Stomach (tissue), 9 donors: Measurements from ENCODE around the gene GCAT. TPM values are rescaled to one million over a fixed set of nuclear protein-coding genes. Genes with fewer than 3 reads are reported as not detected.

Source experiments
- DNase-seq, 2 donors: peaks; one replicate each; pipeline versions ENCODE4 v3.0.0 to v3.0.0-alpha.2; 2013 to 2019
- H3K27ac ChIP-seq, 5 donors: fragments of 200-600 bp in 4 of 5; sonication (generic) in 4 of 5; one replicate each; pipeline ENCODE4 v1.5.1; 2013 to 2019; ENCODE audit warnings: mild to moderate bottlenecking in 1 of 5, moderate library complexity in 1 of 5
- H3K27me3 ChIP-seq, 3 donors: fragments of 200-600 bp; sonication (generic); one replicate each; pipeline ENCODE4 v1.5.1; 2017 to 2019; ENCODE audit warnings: mixed run types in 1 of 3
- H3K36me3 ChIP-seq, 4 donors: fragments of 200-600 bp; sonication (generic); 1 replicate in 3 of 4; 2 replicates in 1 of 4; pipeline ENCODE4 v1.5.1; 2016 to 2019
- H3K4me1 ChIP-seq, 4 donors: fragments of 200-600 bp; sonication (generic); one replicate each; pipeline ENCODE4 v1.5.1; 2016 to 2019
- H3K4me3 ChIP-seq, 4 donors: fragments of 200-600 bp; sonication (generic) in 3 of 4; one replicate each; pipeline ENCODE4 v1.5.1; 2016 to 2019; ENCODE audit warnings: mild to moderate bottlenecking in 1 of 4
- H3K9me3 ChIP-seq, 4 donors: fragments of 200-600 bp; sonication (generic); one replicate each; pipeline ENCODE4 v1.5.1; 2016 to 2019
- EP300 ChIP-seq: sonication (generic); formaldehyde crosslinking; IDR thresholded peaks from one replicate; pipeline ENCODE4 v1.6.1; 2017; ENCODE audit warnings: antibody characterized with exemption
- POLR2A ChIP-seq, 4 donors: fragments of 450-650 bp; IDR thresholded peaks; one replicate each; pipeline ENCODE4 v1.6.1; 2016; ENCODE audit warnings: antibody characterized with exemption in 4 of 4, control low read depth in 2 of 4, mild to moderate bottlenecking in 1 of 4, moderate library complexity in 1 of 4
- POLR2AphosphoS5 ChIP-seq, 3 donors: sonication (generic); formaldehyde crosslinking; IDR thresholded peaks; one replicate each; pipeline ENCODE4 v1.6.1; 2016; ENCODE audit warnings: antibody characterized with exemption in 3 of 3
- WGBS, 5 donors: extraction: QIAGEN DNeasy Blood & Tissue Kit in 3 of 5; methylation state at CpG; one replicate each; pipeline versions ENCODE4 v1.1.5 to v1.1.7; 2013 to 2018; 5-methylcytosine and 5-hydroxymethylcytosine counted together
- intact Hi-C: fragments of 100-400 bp; cut with DNase I; formaldehyde crosslinking; loops from one replicate; pipeline ENCODE4 v1.15.1; 2023; ENCODE audit warnings: low total_unique reads
- polyA plus RNA-seq, 3 donors: library from polyadenylated mRNA; stranded (reverse); fragments of 200-250 nt; gene quantifications; one replicate each; pipeline ENCODE4 v1.2.3, GENCODE V29; 2013
- small RNA-seq, 4 donors: library from RNA; depleted of rRNA; stranded (forward); fragments of <200 nt; gene quantifications; one replicate each; pipeline ENCODE3, GENCODE V24; 2016
- total RNA-seq, 5 donors: library from RNA; depleted of rRNA; stranded (reverse); fragments of >200 nt; gene quantifications; one replicate each; pipeline versions ENCODE4 v1.1.0 to v1.2.3, GENCODE V29; 2014 to 2016
- TF ChIP-seq, protein P1 (sequence below), 7 experiments: fragments of 450-650 bp in 4 of 7; fragments of 200-600 bp in 3 of 7; sonication (generic) in 3 of 7; IDR thresholded peaks; one replicate each; pipeline ENCODE4 v1.5.1; 2016 to 2019; ENCODE audit warnings: antibody characterized with exemption in 7 of 7, control low read depth in 2 of 7, mild to moderate bottlenecking in 1 of 7
- donor health status: healthy with polysubstance abuse.
- donor health status: Bipolar disorder and iron deficiency.
- donor health status: healthy.

GCAT gene
- total and polyA plus RNA-seq, 8 donors, result 0.45 to 158 (median 23.4) TPM; not detected in 1

DNA sequence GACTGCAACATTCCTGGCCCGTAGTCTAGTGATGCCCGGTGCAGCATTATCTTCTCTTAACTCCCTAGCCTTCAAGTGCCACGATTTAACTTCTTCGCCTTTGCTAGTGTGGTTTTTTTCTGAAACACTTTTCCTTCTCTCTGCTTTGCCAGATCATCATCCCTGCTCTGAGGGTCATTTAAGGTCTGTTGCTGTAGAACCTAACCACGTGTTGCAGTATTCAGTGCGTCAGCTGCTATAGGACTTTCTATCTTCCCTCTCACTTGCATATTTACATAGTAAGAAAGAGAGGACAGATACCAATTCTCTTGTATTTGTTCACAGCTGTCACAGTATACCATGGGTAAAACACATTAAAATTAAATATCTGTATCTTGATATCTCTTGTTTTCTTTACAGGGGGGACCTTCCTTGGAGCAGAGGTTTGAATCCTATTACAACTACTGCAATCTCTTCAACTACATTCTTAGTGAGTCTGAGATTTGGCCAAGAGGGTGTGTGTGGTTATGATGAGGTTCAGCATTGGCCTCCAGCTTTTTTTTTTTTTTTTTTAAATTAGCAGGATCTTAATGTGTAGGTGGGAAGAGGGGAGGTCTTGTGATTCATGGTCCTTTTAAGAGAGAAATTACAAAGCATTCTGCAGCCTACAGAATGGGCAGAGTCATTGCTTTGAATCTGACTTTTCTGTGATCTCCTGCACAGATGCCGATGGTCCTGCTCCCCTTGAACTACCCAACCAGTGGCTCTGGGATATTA, 55.0 kb downstream of the GCAT start:
- intact Hi-C loops, result loop anchor here (5.0 kb wide), 1 partner anchor 45 kb away; no protein-coding TSS in a partner anchor
- DNase-seq, result no peak
- peaks cover 24 to 48% (median 37%) of the 10 kb centered on the region in 4 donors for H3K4me1 ChIP-seq
- H3K27ac ChIP-seq, result peak overlapping the region in 3 of 5 donors; percentile 8 to 45 (median 29)
- no peak for TF ChIP-seq EP300
- TF ChIP-seq POLR2A (IDR thresholded peaks at IDR 0.05), result no peak
- no peak for TF ChIP-seq POLR2AphosphoS5 (IDR thresholded peaks at IDR 0.05)
- TF ChIP-seq, protein P1, sequence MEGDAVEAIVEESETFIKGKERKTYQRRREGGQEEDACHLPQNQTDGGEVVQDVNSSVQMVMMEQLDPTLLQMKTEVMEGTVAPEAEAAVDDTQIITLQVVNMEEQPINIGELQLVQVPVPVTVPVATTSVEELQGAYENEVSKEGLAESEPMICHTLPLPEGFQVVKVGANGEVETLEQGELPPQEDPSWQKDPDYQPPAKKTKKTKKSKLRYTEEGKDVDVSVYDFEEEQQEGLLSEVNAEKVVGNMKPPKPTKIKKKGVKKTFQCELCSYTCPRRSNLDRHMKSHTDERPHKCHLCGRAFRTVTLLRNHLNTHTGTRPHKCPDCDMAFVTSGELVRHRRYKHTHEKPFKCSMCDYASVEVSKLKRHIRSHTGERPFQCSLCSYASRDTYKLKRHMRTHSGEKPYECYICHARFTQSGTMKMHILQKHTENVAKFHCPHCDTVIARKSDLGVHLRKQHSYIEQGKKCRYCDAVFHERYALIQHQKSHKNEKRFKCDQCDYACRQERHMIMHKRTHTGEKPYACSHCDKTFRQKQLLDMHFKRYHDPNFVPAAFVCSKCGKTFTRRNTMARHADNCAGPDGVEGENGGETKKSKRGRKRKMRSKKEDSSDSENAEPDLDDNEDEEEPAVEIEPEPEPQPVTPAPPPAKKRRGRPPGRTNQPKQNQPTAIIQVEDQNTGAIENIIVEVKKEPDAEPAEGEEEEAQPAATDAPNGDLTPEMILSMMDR (IDR thresholded peaks at IDR 0.05), result no peak
- H3K27me3 ChIP-seq, result no peaks in the 10 kb centered on the region
- no peaks in the 10 kb centered on the region for H3K9me3 ChIP-seq
- WGBS, 5 donors, result 40 to 66% (median 43%) methylated on average over 7 of the region's 7 CpGs
- H3K4me3 ChIP-seq, result no peak overlapping the region
- H3K36me3 ChIP-seq, result peaks cover 61 to 100% (median 99%) of the 10 kb centered on the region in 4 donors

DNA sequence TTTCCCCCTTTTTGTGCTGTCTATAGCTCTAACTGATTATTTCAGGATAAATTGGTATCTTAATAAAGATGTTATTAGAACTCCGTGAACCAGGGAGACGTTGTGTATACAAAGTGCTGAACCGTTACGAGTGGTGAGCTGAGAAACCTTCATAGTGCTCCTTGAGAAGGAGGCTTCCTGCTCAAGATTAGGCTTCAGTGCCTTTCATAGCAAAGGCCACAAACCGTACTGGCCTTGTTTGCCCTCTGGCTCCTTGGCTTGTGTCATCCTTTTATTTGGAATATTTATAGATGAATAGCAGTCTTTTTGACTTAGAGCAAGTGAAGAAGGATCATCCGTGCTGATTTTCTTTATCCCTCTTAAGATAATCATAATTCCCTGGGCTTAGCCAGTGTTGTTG, 57.8 kb downstream of the GCAT start:
- Histone ChIP-seq H3K9me3 (no peaks in the 10 kb centered on the region), H3K4me1 (peaks cover 19 to 37% (median 26%) of the 10 kb centered on the region in 4 donors), H3K27me3 (no peaks in the 10 kb centered on the region), H3K36me3 (peaks cover 58 to 100% (median 98%) of the 10 kb centered on the region in 4 donors), H3K27ac (no peak overlapping the region), H3K4me3 (no peak overlapping the region)
- no peak for TF ChIP-seq POLR2A (IDR thresholded peaks at IDR 0.05)
- TF ChIP-seq, protein P1 (IDR thresholded peaks at IDR 0.05), result no peak
- no peak for TF ChIP-seq POLR2AphosphoS5 (IDR thresholded peaks at IDR 0.05)
- TF ChIP-seq EP300, result no peak
- intact Hi-C loops, result no loop called here
- no peak for DNase-seq
- 72 to 81% (median 78%) methylated on average over 6 of the region's 6 CpGs for WGBS, 5 donors

Small RNA genes lying within 50 kb of the gene (small RNA-seq; reads per million reads assigned to genes)
- 0.14 to 0.77 (median 0.46) reads per million in 4 donors for gene MIR659

Other genes with a start within 250 kb of the GCAT start
- gene CDC42EP1, start 247.5 kb upstream of the GCAT start, total RNA-seq, result 100 to 1,000 TPM in 2 of 5 donors, 10 to 100 TPM in 3; 28.6 to 195 (median 66.3) TPM
- gene CDC42EP1, start 247.5 kb upstream of the GCAT start, polyA plus RNA-seq, result 100 to 1,000 TPM in 1 of 3 donors, 10 to 100 TPM in 2; 70.2 to 112 (median 90.1) TPM
- gene LGALS2, start 227.8 kb upstream of the GCAT start, total RNA-seq, result 1 to 10 TPM in 1 of 5 donors, not detected in 4; 4.2 TPM
- 1 to 10 TPM; 4.1 to 7.1 (median 5.0) TPM for gene LGALS2, start 227.8 kb upstream of the GCAT start, polyA plus RNA-seq
- gene GGA1, start 199.1 kb upstream of the GCAT start, total RNA-seq, result 10 to 100 TPM; 39.5 to 87.9 (median 55.6) TPM
- 10 to 100 TPM; 30.3 to 43.6 (median 34.1) TPM for gene GGA1, start 199.1 kb upstream of the GCAT start, polyA plus RNA-seq
- gene SH3BP1, start 168.3 kb upstream of the GCAT start, total RNA-seq, result 100 to 1,000 TPM in 1 of 5 donors, 10 to 100 TPM in 1, 1 to 10 TPM in 2, not detected in 1; 1.6 to 135 (median 7.3) TPM
- gene SH3BP1, start 168.3 kb upstream of the GCAT start, polyA plus RNA-seq, result 10 to 100 TPM in 1 of 3 donors, 1 to 10 TPM in 2; 8.7 to 12.8 (median 9.5) TPM
- 10 to 100 TPM in 1 of 5 donors, 1 to 10 TPM in 4; 2.9 to 72.1 (median 5.4) TPM for gene PDXP, start 149.2 kb upstream of the GCAT start, total RNA-seq
- 10 to 100 TPM in 1 of 3 donors, 1 to 10 TPM in 2; 6.4 to 11.8 (median 8.1) TPM for gene PDXP, start 149.2 kb upstream of the GCAT start, polyA plus RNA-seq
- 100 to 1,000 TPM; 235 to 490 (median 312) TPM for gene LGALS1, start 132.3 kb upstream of the GCAT start, total RNA-seq
- 1,000 to 10,000 TPM in 1 of 3 donors, 100 to 1,000 TPM in 2; 596 to 1,435 (median 703) TPM for gene LGALS1, start 132.3 kb upstream of the GCAT start, polyA plus RNA-seq
- gene NOL12, start 121.6 kb upstream of the GCAT start, total RNA-seq, result 10 to 100 TPM in 4 of 5 donors, 1 to 10 TPM in 1; 9.3 to 64.6 (median 41.5) TPM
- 10 to 100 TPM; 26.6 to 35.4 (median 35.2) TPM for gene NOL12, start 121.6 kb upstream of the GCAT start, polyA plus RNA-seq
- 100 to 1,000 TPM in 2 of 5 donors, 10 to 100 TPM in 3; 70.0 to 355 (median 90.6) TPM for gene TRIOBP, start 110.9 kb upstream of the GCAT start, total RNA-seq
- gene TRIOBP, start 110.9 kb upstream of the GCAT start, polyA plus RNA-seq, result 10 to 100 TPM; 30.6 to 87.8 (median 70.2) TPM
- not detected for gene GALR3, start 15.4 kb downstream of the GCAT start, total RNA-seq
- gene GALR3, start 15.4 kb downstream of the GCAT start, polyA plus RNA-seq, result not detected
- gene ANKRD54, start 36.4 kb downstream of the GCAT start, total RNA-seq, result 100 to 1,000 TPM in 1 of 5 donors, 10 to 100 TPM in 3, 1 to 10 TPM in 1; 6.8 to 210 (median 18.3) TPM
- 10 to 100 TPM; 12.5 to 19.0 (median 14.8) TPM for gene ANKRD54, start 36.4 kb downstream of the GCAT start, polyA plus RNA-seq
- 100 to 1,000 TPM; 271 to 452 (median 385) TPM for gene EIF3L, start 41.5 kb downstream of the GCAT start, total RNA-seq
- 100 to 1,000 TPM; 254 to 657 (median 378) TPM for gene EIF3L, start 41.5 kb downstream of the GCAT start, polyA plus RNA-seq
- gene MICALL1, start 98.4 kb downstream of the GCAT start, total RNA-seq, result 100 to 1,000 TPM in 3 of 5 donors, 10 to 100 TPM in 2; 31.4 to 155 (median 112) TPM
- gene MICALL1, start 98.4 kb downstream of the GCAT start, polyA plus RNA-seq, result 10 to 100 TPM; 17.7 to 55.1 (median 35.6) TPM
- gene C22orf23, start 145.7 kb downstream of the GCAT start, total RNA-seq, result not detected
- gene C22orf23, start 145.7 kb downstream of the GCAT start, polyA plus RNA-seq, result 1 to 10 TPM in 1 of 3 donors, under 1 TPM in 2; 0.18 to 1.2 (median 0.31) TPM
- 100 to 1,000 TPM in 2 of 5 donors, 10 to 100 TPM in 3; 41.5 to 145 (median 74.5) TPM for gene POLR2F, start 145.8 kb downstream of the GCAT start, total RNA-seq
- gene POLR2F, start 145.8 kb downstream of the GCAT start, polyA plus RNA-seq, result 100 to 1,000 TPM; 139 to 149 (median 146) TPM
- 1 to 10 TPM in 3 of 5 donors, not detected in 2; 2.9 to 4.9 (median 4.4) TPM for gene SOX10, start 176.6 kb downstream of the GCAT start, total RNA-seq
- gene SOX10, start 176.6 kb downstream of the GCAT start, polyA plus RNA-seq, result 1 to 10 TPM; 1.7 to 3.2 (median 2.6) TPM
- 10 to 100 TPM; 24.5 to 44.3 (median 28.8) TPM for gene PICK1, start 249.5 kb downstream of the GCAT start, total RNA-seq
- 10 to 100 TPM; 20.7 to 27.2 (median 21.7) TPM for gene PICK1, start 249.5 kb downstream of the GCAT start, polyA plus RNA-seq